ENCODE data around the gene AMPH. TPM values are rescaled to one million over a fixed set of nuclear protein-coding genes. Genes with fewer than 3 reads are reported as not detected.
"Not testable (repeated sequence)": the region's sequence is repeated elsewhere in the genome, so short reads cannot be mapped to it uniquely, and the experiment has no call there.

The AMPH gene
- total RNA-seq, 1 experiment from 2014 or later: 14.0 TPM

DNA sequence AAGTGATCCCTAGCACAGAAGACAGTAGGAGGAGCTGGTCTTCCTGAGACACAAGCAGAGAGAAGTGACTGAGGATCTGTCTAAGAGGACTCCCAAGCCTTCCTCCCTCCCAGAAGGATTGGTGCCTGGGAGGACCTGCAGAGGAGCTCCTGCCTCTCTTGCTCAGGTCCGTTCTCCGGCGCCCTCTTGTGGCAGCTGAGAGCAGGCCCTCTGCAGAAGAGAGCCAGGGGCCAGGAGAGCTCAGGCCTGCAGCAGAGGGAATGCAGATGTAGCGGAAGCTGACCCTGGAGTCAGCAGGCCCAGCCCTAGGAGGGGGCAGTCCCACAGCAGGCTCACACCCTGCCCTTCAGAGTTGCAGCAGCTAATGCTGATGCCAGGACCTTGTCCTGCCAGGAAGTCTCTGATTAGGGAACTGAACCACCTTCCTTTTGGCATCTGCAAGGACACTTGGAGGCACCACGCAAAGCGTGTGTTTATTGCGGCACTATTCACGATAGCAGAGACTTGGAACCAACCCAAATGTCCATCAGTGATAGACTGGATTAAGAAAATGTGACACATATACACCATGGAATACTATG lies 276.8 kb downstream of the AMPH start:
- peak; percentile 81 for DNase-seq (ENCODE audit: low read depth)

DNA sequence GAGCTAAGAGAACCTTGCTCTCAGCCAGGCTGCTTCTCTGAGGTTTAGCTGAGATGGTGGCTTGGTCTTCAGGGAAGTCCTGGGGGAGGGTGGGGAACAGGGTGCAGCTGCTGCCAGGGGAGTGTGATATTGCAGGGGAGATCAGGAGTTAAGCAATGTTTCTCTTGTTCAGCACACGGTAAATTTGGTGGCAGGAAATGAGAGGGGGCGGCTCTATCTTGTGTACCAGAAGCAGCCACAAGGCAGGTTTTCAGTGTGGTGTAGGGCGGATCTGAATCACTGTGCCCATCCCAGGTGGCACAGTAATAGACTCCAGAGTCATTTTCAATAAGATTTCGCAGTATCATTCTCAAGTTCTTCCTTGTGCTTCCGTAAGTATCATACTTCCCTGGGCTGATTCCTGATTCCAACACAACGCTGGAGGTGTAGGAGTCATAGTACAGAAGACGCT lies 277.7 kb downstream of the AMPH start:
- DNase-seq (ENCODE audit: low read depth): not testable (repeated sequence)

DNA sequence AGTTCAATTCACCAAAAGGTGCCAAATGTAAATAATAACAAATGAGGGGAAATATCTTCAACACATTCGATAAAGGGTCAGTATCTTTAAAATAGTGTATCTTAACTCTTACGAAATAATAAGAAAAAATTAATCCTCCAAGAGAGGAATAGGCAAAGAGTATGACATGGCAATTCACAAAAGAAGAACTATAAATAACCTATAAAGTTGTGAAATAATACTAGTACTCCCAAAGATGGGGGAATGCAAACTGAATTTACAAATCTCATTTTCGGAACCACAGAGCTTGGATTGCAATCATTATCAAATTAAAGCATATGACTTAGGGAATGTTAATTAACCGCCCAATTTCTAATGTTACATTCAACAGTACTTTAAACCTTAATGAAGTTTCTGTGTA lies 279.6 kb downstream of the AMPH start:
- DNase-seq (ENCODE audit: low read depth): no peak

DNA sequence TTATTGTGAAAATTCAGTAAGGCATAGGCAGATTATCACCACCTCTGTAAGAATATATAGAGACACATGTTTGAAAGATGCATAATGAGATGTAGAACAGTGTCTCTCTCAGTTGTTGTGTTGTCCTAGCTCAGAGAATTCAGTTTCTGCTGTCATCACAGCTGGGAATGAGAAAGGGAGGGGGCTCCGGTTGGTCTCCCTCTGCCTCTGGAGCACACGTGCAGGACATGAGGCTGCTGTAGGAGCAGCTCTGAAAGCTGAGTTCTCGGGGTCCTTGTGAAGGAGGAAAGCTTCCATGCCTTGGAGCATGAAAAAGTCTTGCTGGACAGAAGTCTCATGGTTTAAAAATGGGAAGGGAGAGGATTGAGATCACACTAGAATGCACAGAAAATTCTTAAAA lies 280.4 kb downstream of the AMPH start:
- DNase-seq (ENCODE audit: low read depth): not testable (repeated sequence)

DNA sequence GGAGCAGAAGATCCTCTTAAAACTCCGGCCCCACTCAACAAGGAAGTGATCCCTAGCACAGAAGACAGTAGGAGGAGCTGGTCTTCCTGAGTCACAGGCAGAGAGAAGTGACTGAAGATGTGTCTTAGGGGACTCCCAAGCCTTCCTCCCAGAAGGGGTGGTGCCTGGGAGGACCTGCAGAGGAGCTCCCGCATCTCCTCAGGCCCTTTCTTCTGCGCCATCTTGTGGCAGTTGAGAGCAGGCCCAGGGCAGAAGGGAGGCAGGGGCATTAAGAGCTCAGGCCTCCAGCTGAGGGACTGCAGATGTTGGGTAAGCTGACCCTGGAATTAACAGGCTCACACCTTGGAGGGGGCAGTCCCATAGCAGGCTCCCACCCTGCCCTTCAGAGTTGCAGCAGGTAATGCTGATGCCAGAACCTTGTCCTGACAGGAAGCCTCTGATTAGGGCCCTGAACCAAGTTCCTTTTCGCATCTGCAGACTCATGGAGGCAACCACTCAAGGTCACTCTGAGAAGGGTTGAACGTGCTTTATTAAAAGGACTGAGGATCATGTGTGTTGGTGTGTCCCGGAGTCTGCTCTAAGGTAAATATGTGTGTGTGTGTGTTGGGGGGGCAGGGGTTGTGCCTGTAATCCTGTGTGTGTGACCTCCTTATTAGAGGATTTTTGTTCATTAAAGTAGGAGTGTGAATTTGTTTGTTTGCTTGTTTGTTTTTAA lies 281.1 kb downstream of the AMPH start:
- peak; percentile 64 for DNase-seq (ENCODE audit: low read depth)

DNA sequence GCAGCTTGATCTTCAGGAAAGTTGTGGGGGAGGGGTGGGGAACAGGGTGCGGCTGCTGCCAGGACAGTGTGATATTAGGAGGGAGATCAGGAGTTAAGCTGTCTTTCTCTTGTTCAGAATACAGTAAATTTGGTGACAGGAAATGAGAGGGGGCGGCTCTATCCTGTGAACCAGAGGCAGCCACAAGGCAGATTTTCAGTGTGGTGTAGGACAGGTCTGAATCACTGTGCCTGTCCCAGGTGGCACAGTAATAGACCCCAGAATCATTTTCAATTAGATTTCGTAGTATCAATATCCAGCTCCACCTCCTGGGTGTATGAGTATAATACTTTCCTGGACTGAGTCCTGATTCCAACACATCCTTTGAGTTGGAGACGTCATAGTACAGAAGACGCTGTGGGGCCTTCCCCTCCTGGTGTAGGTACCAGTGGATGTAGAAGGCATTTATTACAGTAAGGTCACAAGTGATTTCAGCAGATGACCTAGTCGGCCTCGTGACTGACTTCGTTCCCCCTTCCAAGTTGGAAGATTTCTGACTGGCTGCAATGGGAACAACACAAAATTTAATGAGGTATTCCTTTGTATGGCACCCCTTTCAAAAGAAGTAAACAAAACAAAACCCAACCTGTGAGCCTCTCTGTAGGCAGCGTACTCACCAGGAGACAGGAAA lies 281.9 kb downstream of the AMPH start:
- not testable (repeated sequence) for DNase-seq (ENCODE audit: low read depth)

DNA sequence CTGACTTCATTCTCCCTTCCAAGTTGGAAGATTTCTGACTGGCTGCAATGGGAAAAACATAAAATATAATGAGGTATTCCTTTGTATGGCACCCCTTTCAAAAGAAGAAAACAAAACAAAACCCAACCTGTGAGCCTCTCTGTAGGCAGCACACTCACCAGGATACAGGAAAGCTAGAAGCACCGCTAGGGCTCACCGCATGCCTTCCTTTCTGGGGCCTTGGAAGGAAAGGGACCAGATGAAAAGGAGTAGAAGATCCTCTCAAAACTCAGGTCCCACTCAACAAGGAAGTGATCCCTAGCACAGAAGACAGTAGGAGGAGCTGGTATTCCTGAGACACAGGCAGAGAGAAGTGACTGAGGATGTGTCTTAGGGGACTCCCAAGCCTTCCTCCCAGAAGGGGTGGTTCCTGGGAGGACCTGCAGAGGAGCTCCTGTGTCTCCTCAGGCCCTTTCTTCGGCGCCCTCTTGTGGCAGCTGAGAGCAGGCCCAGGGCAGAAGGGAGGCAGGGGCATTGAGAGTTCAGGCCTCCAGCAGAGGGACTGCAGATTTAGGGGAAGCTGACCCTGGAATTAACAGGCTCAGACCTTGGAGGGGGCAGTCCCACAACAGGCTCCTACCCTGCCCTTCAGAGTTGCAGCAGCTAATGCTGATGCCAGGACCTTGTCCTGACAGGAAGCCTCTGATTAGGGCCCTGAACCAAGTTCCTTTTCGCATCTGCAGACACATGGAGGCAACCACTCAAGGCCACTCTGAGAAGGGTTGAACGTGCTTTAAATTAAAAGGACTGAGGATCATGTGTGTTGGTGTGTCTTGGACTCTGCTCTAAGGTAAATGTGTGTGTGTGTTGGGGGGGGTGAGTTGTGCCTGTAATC lies 285.6 kb downstream of the AMPH start:
- DNase-seq (ENCODE audit: low read depth): not testable (repeated sequence)

DNA sequence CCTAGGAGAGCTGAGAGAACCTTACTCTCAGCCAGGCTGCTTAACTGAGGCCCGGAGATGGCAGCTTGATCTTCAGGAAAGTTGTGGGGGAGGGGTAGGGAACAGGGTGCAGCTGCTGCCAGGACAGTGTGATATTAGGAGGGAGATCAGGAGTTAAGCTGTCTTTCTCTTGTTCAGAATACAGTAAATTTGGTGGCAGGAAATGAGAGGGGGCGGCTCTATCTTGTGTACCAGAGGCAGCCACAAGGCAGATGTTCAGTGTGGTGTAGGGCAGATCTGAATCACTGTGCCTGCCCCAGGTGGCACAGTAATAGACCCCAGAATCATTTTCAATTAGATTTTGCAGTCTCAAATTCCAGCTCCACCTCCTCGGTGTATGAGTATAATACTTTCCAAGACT lies 286.4 kb downstream of the AMPH start:
- not testable (repeated sequence) for DNase-seq (ENCODE audit: low read depth)

DNA sequence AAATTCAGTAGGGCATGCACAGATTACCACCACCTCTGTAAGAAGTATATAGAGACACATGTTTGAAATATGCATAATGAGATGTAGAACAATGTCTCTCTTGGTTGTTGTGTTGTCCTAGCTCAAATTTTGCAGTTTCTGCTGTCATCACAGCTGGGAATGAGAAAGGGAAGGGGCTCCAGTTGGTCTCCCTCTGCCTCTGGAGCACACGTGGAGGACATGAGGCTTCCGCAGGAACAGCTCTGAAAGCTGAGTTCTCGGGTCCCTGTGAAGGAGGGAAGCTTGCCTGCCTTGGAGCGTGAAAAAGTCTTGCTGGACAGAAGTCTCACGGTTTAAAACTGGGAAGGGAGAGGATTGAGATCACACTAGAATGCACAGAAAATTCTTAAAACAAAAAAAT lies 289.0 kb downstream of the AMPH start:
- not testable (repeated sequence) for DNase-seq (ENCODE audit: low read depth)

DNA sequence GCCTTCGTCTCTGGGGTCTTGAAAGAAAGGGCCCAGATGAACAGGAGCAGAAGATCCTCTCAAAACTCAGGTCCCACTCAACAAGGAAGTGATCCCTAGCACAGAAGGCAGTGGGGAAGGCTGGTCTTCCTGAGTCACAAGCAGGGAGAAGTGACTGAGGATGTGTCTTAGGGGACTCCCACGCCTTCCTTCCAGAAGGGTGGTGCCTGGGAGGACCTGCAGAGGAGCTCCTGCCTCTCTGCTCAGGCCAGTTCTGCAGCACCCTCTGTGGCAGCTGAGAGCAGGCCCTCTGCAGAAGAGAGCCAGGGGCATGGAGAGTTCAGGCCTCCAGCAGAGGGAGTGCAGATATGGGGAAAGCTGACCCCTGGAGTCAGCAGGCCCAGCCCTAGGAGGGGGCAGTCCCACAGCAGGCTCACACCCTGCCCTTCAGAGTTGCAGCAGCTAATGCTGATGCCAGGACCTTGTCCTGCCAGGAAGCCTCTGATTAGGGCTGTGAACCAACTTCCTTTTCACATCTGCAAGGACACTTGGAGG lies 289.9 kb downstream of the AMPH start:
- peak; percentile 57 for DNase-seq (ENCODE audit: low read depth)

DNA sequence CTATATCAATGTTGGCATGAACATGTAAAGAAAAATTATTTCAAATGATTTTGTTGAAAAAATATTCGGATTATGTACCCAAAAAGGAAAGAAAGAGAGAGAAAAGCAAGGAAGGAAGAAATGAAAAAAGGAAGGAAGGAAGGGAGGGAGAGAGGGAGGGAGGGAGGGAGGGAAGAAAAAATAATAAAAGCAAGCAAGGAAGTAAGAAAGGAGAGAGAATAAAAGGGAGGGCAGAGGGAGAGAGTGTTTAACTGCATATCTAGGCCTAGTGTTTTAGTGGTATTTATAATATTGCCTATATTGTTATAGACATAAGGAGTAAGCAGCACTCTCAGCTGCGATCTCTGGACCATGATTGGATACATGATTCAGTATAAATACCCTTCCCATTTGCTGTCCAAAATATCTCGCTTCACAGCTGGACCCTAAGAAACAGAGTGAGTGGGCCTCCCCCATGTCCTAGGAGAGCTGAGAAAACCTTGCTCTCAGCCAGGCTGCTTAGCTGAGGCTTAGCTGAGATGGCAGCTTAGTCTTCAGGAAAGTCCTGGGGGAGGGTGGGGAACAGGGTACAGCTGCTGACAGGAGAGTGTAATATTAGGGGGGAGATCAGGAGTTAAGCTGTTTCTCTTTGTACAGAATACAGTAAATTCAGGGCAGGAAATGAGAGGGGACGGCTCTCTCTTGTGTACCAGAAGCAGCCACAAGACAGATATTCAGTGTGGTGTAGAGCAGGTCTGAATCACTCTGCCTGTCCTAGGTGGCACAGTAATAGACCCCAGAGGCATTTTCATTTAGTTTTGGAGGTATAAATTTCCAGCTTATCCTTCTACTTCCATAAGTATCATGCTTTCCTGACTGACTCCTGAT lies 291.0 kb downstream of the AMPH start:
- DNase-seq (ENCODE audit: low read depth): no peak

DNA sequence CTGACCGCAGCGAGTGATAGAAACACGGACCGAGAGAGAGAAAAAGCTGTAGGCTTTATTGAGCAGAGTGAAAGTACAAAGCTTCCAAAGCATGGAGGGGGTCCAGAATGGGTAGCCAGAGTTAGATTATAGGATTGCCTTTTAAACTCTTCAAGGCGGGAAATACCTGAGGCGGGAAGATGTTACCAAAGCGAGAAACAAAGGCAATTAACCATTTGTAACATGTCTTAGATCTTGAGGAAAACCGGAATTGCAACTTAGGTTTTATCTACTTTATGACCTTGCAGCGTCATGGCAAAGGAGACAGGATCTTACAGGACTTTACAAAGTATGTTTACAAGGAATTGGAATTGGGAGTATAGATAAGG lies 295.0 kb downstream of the AMPH start:
- not testable (repeated sequence) for DNase-seq (ENCODE audit: low read depth)

DNA sequence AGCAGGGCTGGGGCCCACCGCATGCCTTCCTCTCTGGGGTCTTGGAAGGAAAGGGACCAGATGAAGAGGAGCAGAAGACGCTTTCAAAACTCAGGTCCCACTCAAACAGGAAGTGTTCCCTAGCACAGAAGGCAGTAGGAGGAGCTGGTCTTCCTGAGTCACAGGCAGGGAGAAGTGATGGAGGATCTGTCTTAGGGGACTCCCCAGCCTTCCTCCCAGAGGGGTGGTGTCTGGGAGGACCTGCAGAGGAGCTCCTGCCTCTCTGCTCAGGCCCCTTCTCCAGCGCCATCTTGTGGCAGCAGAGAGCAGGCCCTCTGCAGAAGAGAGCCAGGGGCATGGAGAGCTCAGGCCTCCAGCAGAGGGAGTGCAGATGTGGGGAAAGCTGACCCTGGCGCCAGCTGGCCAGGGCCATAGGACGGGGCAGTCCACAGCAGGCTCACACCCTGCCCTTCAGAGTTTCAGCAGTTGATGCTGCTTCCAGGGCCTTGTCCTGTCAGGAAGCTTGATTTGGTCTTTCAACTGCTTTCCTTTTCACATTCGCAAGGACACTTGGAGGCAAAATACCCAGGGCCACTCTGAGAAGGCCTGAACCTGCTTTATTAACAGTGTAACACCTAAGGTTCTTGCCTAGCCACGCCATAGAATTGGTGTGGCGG lies 295.6 kb downstream of the AMPH start:
- DNase-seq (ENCODE audit: low read depth): peak; percentile 97

DNA sequence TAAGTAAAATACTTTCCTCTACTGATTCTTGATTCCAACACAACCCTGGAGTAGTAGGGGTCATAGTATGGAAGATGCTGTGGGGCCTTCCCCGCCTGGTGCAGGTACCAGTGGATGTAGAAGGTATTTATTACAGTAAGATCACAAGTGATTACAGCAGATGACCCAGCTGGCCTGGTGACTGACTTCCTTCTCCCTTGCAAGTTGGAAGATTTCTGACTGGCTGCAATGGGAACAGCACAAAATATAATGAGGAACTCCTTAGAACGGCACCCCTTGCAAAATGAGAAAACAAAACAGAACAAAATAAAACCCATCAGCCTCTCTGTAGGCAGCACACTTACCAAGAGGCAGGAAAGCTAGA lies 296.1 kb downstream of the AMPH start:
- no peak for DNase-seq (ENCODE audit: low read depth)

DNA sequence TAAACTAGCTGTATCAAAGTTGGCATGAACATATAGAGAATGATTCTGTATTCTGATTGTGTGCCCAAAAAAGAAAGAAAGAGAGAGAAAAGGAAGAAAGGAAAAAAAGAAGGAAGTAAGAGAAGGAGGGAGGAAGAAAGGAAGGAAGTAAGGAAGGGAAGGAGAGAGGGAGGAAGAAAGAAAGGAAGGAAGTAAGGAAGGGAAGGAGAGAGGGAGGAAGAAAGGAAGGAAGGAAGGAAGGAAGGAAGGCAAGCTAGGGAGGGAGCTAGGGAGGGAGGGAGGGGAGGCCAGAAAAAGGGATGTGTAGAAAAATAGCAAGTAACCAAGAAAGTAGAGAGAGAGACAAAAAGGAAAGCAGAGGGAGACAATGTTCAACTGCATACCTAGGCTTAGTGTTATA lies 297.0 kb downstream of the AMPH start:
- DNase-seq (ENCODE audit: low read depth): no peak

All from Daoy (cell line).